ENCODE results near the gene EIF1. TPM values are rescaled to one million over a fixed set of nuclear protein-coding genes. Genes with fewer than 3 reads are reported as not detected.

Gene EIF1
- total and polyA plus RNA-seq, 2 of the 8 experiments (the other 6 are each of a cell fraction or from before 2014, with no cell fraction given), result 175 to 539 TPM

GRCh38 chr17:41725134-41725533 lies 36.4 kb downstream of the EIF1 start:
- Histone ChIP-seq H3K4me1 (replicated peaks in 1 of 4; ENCODE audit: control insufficient read depth in 3 of 4, insufficient read depth in 4 of 4, low read length in 3 of 4) (peaks cover 0 to 2% (median 0%) of the 10 kb centered on the region in 4 experiments; a peak in 3 of 7 replicates), H3K4me3 (ENCODE audit: extremely low read depth in 1 of 4, insufficient read depth in 2 of 4, low read depth in 3 of 4, low read length in 4 of 4) (no peak overlapping the region), H3K18ac (ENCODE audit: extremely low read depth, low read length) (no peak overlapping the region), H3K79me1 (ENCODE audit: low read depth, low read length) (no peaks in the 10 kb centered on the region), H3K79me2 (ENCODE audit: control insufficient read depth in 1 of 2, insufficient read depth in 2 of 2, low read length in 2 of 2) (no peaks in the 10 kb centered on the region), H3K9me3 (ENCODE audit: insufficient read depth in 2 of 2, low read depth in 1 of 2, low read length in 1 of 2) (no peaks in the 10 kb centered on the region), H4K20me1 (replicated peaks in 1 of 2; ENCODE audit: control insufficient read depth in 1 of 2, insufficient read depth in 2 of 2, low read length in 2 of 2) (peaks cover 0 to 2% of the 10 kb centered on the region in 2 experiments), H3K23ac (ENCODE audit: insufficient read length) (no peak overlapping the region), H3K56ac (replicated peaks; ENCODE audit: insufficient read length, low read depth, low read length) (no peak overlapping the region), H3K14ac (ENCODE audit: insufficient read length) (no peak overlapping the region), H2AK5ac (ENCODE audit: low read depth, low read length) (no peak overlapping the region), H3K27ac (ENCODE audit: low read depth, low read length) (no peak overlapping the region), H3K9ac (replicated peaks in 1 of 4; ENCODE audit: extremely low read depth in 1 of 4, low read depth in 3 of 4, low read length in 3 of 4) (no peak overlapping the region), H3K4ac (replicated peaks; ENCODE audit: insufficient read length, low read depth, low read length) (no peak overlapping the region), H2BK15ac (ENCODE audit: low read length) (no peak overlapping the region), H4K5ac (ENCODE audit: insufficient read length, low read depth, low read length) (no peak overlapping the region), H2AFZ (ENCODE audit: low read length) (no peak overlapping the region), H3K4me2 (ENCODE audit: insufficient read depth in 1 of 2, low read depth in 2 of 2, low read length in 2 of 2) (no peak overlapping the region), H2BK20ac (ENCODE audit: low read length) (no peak overlapping the region), H2BK12ac (ENCODE audit: low read depth, low read length) (no peak overlapping the region), H4K91ac (replicated peaks; ENCODE audit: insufficient read length, low read length) (no peak overlapping the region), H2BK120ac (replicated peaks; ENCODE audit: low read depth, low read length) (no peak overlapping the region), H2BK5ac (ENCODE audit: low read depth, low read length) (no peak overlapping the region), H3K27me3 (replicated peaks in 1 of 4; ENCODE audit: control insufficient read depth in 3 of 4, extremely low read depth in 1 of 4, insufficient read depth in 3 of 4, low read length in 3 of 4) (no peaks in the 10 kb centered on the region), H3K36me3 (ENCODE audit: control insufficient read depth in 2 of 4, insufficient read depth in 4 of 4, low read length in 3 of 4) (no peaks in the 10 kb centered on the region), H4K8ac (ENCODE audit: extremely low read depth, insufficient read depth, low read length) (no peak overlapping the region), H3K23me2 (ENCODE audit: low read depth, low read length) (no peaks in the 10 kb centered on the region)
- TF ChIP-seq NANOG (IDR thresholded peaks at IDR 0.05; ENCODE audit: insufficient read depth, low read depth, low read length, poor library complexity, severe bottlenecking), result no peak
- TF ChIP-seq EGR1 (IDR thresholded peaks at IDR 0.05; ENCODE audit: borderline replicate concordance, low read depth, low read length), result no peak
- no peak for TF ChIP-seq PHF8 (conservative IDR thresholded peaks at IDR 0.05; ENCODE audit: low read depth, low read length)
- no peak for TF ChIP-seq POLR2AphosphoS5 (IDR thresholded peaks at IDR 0.05; ENCODE audit: low read depth, low read length)
- TF ChIP-seq, protein P1, sequence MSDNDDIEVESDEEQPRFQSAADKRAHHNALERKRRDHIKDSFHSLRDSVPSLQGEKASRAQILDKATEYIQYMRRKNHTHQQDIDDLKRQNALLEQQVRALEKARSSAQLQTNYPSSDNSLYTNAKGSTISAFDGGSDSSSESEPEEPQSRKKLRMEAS (IDR thresholded peaks at IDR 0.05), result no peak
- no peak for TF ChIP-seq CHD1 (IDR thresholded peaks at IDR 0.05; ENCODE audit: low read depth, low read length)
- TF ChIP-seq POU5F1 (IDR thresholded peaks at IDR 0.05; ENCODE audit: low read depth, low read length), result no peak
- TF ChIP-seq SIN3A (conservative IDR thresholded peaks at IDR 0.05 in 1 of 2, IDR thresholded peaks at IDR 0.05 in 1 of 2; ENCODE audit: low read depth in 1 of 2, low read length in 2 of 2), result no peak
- TF ChIP-seq CEBPB (IDR thresholded peaks at IDR 0.05; ENCODE audit: low read depth, low read length), result no peak
- DNase-seq (ENCODE audit: low read depth in 1 of 2, low spot score in 2 of 2), result no peak
- ChIA-PET POLR2A (ENCODE audit: partially characterized antibody) (interaction anchor here (0.8 to 18.3 kb wide), 5 partner anchors 10 to 33 kb away, joined by 3 to 215 read pairs (median 8); partner anchors contain the start of genes EIF1 and HAP1), CTCF (ENCODE audit: partially characterized antibody) (interaction anchor here (0.6 to 2.5 kb wide), 7 partner anchors 10 to 176 kb away, joined by 3 to 10 read pairs (median 4); partner anchors contain the start of gene HAP1)
- no peak for FAIRE-seq
- 74% methylated on average over 4 of the region's 5 CpGs; no CpG with 5 or more reads in 1 of the 2 experiments for WGBS, 2 experiments (ENCODE audit: extremely low coverage in 1 of 2, insufficient coverage in 1 of 2, insufficient read length in 1 of 2, insufficient replicate concordance in 2 of 2, low coverage in 1 of 2, low lambda C conversion rate in 2 of 2, missing lambda C conversion rate in 1 of 2)
